ENCODE measurements around the gene AXDND1.

- TF ChIP-seq, protein P1, sequence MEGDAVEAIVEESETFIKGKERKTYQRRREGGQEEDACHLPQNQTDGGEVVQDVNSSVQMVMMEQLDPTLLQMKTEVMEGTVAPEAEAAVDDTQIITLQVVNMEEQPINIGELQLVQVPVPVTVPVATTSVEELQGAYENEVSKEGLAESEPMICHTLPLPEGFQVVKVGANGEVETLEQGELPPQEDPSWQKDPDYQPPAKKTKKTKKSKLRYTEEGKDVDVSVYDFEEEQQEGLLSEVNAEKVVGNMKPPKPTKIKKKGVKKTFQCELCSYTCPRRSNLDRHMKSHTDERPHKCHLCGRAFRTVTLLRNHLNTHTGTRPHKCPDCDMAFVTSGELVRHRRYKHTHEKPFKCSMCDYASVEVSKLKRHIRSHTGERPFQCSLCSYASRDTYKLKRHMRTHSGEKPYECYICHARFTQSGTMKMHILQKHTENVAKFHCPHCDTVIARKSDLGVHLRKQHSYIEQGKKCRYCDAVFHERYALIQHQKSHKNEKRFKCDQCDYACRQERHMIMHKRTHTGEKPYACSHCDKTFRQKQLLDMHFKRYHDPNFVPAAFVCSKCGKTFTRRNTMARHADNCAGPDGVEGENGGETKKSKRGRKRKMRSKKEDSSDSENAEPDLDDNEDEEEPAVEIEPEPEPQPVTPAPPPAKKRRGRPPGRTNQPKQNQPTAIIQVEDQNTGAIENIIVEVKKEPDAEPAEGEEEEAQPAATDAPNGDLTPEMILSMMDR (IDR thresholded peaks at IDR 0.05): no peak
- TF ChIP-seq POLR2AphosphoS5 (IDR thresholded peaks at IDR 0.05) (no peak), EP300 (IDR thresholded peaks at IDR 0.05) (no peak)
These were observed 183.0 kb downstream of the AXDND1 start for GRCh38 chr1:179548666-179549367.

Measured in stomach (tissue), 4 donors.